ENCODE data around the gene GNG7.

Gene GNG7

GRCh38 chr19:2553510-2553909 lies 149.0 kb downstream of the GNG7 start:
- FAIRE-seq (no peak), DNase-seq (ENCODE audit: insufficient read length, low spot score) (no peak)
- TF ChIP-seq SPI1 (IDR thresholded peaks at IDR 0.05; ENCODE audit: low read depth, low read length) (no peak), PAX5 (IDR thresholded peaks at IDR 0.05; ENCODE audit: insufficient read depth, low read length, severe bottlenecking) (no peak), POU2F2 (IDR thresholded peaks at IDR 0.05; ENCODE audit: low read depth, low read length) (no peak), POLR2AphosphoS5 (IDR thresholded peaks at IDR 0.05; ENCODE audit: low read depth, low read length) (no peak), TAF1 (IDR thresholded peaks at IDR 0.05; ENCODE audit: low read depth, low read length) (no peak), POLR2A (IDR thresholded peaks at IDR 0.05; ENCODE audit: low read depth, low read length) (no peak)

GRCh38 chr19:2552859-2553258 lies 149.6 kb downstream of the GNG7 start:
- FAIRE-seq, result peak; percentile 90

GRCh38 chr19:2551864-2552185 lies 150.7 kb downstream of the GNG7 start:
- FAIRE-seq (no peak), DNase-seq (ENCODE audit: insufficient read length, low spot score) (no peak)
- no peak for TF ChIP-seq POLR2A (IDR thresholded peaks at IDR 0.05; ENCODE audit: low read depth, low read length)
- no peak for TF ChIP-seq POU2F2 (IDR thresholded peaks at IDR 0.05; ENCODE audit: low read depth, low read length)
- TF ChIP-seq PAX5 (IDR thresholded peaks at IDR 0.05; ENCODE audit: insufficient read depth, low read length, severe bottlenecking), result no peak
- TF ChIP-seq POLR2AphosphoS5 (IDR thresholded peaks at IDR 0.05; ENCODE audit: low read depth, low read length), result no peak
- TF ChIP-seq TAF1 (IDR thresholded peaks at IDR 0.05; ENCODE audit: low read depth, low read length), result no peak

More at GRCh38 chr19:2552859-2553258, 149.6 kb downstream of the GNG7 start:
- TF ChIP-seq POLR2AphosphoS5 (IDR thresholded peaks at IDR 0.05; ENCODE audit: low read depth, low read length) (no peak), SPI1 (IDR thresholded peaks at IDR 0.05; ENCODE audit: low read depth, low read length) (no peak), TAF1 (IDR thresholded peaks at IDR 0.05; ENCODE audit: low read depth, low read length) (no peak), PAX5 (IDR thresholded peaks at IDR 0.05; ENCODE audit: insufficient read depth, low read length, severe bottlenecking) (no peak), POLR2A (IDR thresholded peaks at IDR 0.05; ENCODE audit: low read depth, low read length) (no peak), POU2F2 (IDR thresholded peaks at IDR 0.05; ENCODE audit: low read depth, low read length) (no peak)
- DNase-seq (ENCODE audit: insufficient read length, low spot score), result peak; percentile 69

- DNase-seq (ENCODE audit: insufficient read length, low spot score) (no peak), FAIRE-seq (no peak)
- TF ChIP-seq POLR2A (IDR thresholded peaks at IDR 0.05; ENCODE audit: low read depth, low read length) (no peak), POU2F2 (IDR thresholded peaks at IDR 0.05; ENCODE audit: low read depth, low read length) (no peak), PAX5 (IDR thresholded peaks at IDR 0.05; ENCODE audit: insufficient read depth, low read length, severe bottlenecking) (no peak), SPI1 (IDR thresholded peaks at IDR 0.05; ENCODE audit: low read depth, low read length) (no peak), POLR2AphosphoS5 (IDR thresholded peaks at IDR 0.05; ENCODE audit: low read depth, low read length) (no peak), TAF1 (IDR thresholded peaks at IDR 0.05; ENCODE audit: low read depth, low read length) (no peak)
Measured at GRCh38 chr19:2551172-2551863, 151.2 kb downstream of the GNG7 start.

GRCh38 chr19:2550431-2551171 lies 151.9 kb downstream of the GNG7 start:
- TF ChIP-seq TAF1 (IDR thresholded peaks at IDR 0.05; ENCODE audit: low read depth, low read length), result no peak
- FAIRE-seq, result no peak
- no peak for DNase-seq (ENCODE audit: insufficient read length, low spot score)

GRCh38 chr19:2549701-2550191 lies 152.7 kb downstream of the GNG7 start:
- TF ChIP-seq PAX5 (IDR thresholded peaks at IDR 0.05; ENCODE audit: insufficient read depth, low read length, severe bottlenecking), result no peak
- TF ChIP-seq POLR2A (IDR thresholded peaks at IDR 0.05; ENCODE audit: low read depth, low read length), result no peak
- TF ChIP-seq POLR2AphosphoS5 (IDR thresholded peaks at IDR 0.05; ENCODE audit: low read depth, low read length), result no peak
- TF ChIP-seq SPI1 (IDR thresholded peaks at IDR 0.05; ENCODE audit: low read depth, low read length), result no peak
- TF ChIP-seq POU2F2 (IDR thresholded peaks at IDR 0.05; ENCODE audit: low read depth, low read length), result no peak
- TF ChIP-seq TAF1 (IDR thresholded peaks at IDR 0.05; ENCODE audit: low read depth, low read length), result no peak
- no peak for DNase-seq (ENCODE audit: insufficient read length, low spot score)
- peak; percentile 38 for FAIRE-seq

- no peak for TF ChIP-seq TAF1 (IDR thresholded peaks at IDR 0.05; ENCODE audit: low read depth, low read length)
- TF ChIP-seq SPI1 (IDR thresholded peaks at IDR 0.05; ENCODE audit: low read depth, low read length), result no peak
- no peak for TF ChIP-seq POU2F2 (IDR thresholded peaks at IDR 0.05; ENCODE audit: low read depth, low read length)
- TF ChIP-seq POLR2AphosphoS5 (IDR thresholded peaks at IDR 0.05; ENCODE audit: low read depth, low read length), result no peak
- TF ChIP-seq PAX5 (IDR thresholded peaks at IDR 0.05; ENCODE audit: insufficient read depth, low read length, severe bottlenecking), result no peak
- no peak for TF ChIP-seq POLR2A (IDR thresholded peaks at IDR 0.05; ENCODE audit: low read depth, low read length)
- FAIRE-seq (no peak), DNase-seq (ENCODE audit: insufficient read length, low spot score) (no peak)
Measured at GRCh38 chr19:2548966-2549365, 153.5 kb downstream of the GNG7 start.

GRCh38 chr19:2547721-2548120 lies 154.8 kb downstream of the GNG7 start:
- DNase-seq (ENCODE audit: insufficient read length, low spot score) (no peak), FAIRE-seq (no peak)
- TF ChIP-seq POLR2AphosphoS5 (IDR thresholded peaks at IDR 0.05; ENCODE audit: low read depth, low read length), result no peak
- TF ChIP-seq SPI1 (IDR thresholded peaks at IDR 0.05; ENCODE audit: low read depth, low read length), result no peak
- no peak for TF ChIP-seq TAF1 (IDR thresholded peaks at IDR 0.05; ENCODE audit: low read depth, low read length)
- no peak for TF ChIP-seq POU2F2 (IDR thresholded peaks at IDR 0.05; ENCODE audit: low read depth, low read length)
- TF ChIP-seq POLR2A (IDR thresholded peaks at IDR 0.05; ENCODE audit: low read depth, low read length), result no peak
- TF ChIP-seq PAX5 (IDR thresholded peaks at IDR 0.05; ENCODE audit: insufficient read depth, low read length, severe bottlenecking), result no peak

GRCh38 chr19:2547033-2547680 lies 155.3 kb downstream of the GNG7 start:
- DNase-seq (ENCODE audit: insufficient read length, low spot score) (no peak), FAIRE-seq (no peak)
- TF ChIP-seq PAX5 (IDR thresholded peaks at IDR 0.05; ENCODE audit: insufficient read depth, low read length, severe bottlenecking) (no peak), POLR2A (IDR thresholded peaks at IDR 0.05; ENCODE audit: low read depth, low read length) (no peak), POLR2AphosphoS5 (IDR thresholded peaks at IDR 0.05; ENCODE audit: low read depth, low read length) (no peak), TAF1 (IDR thresholded peaks at IDR 0.05; ENCODE audit: low read depth, low read length) (no peak), SPI1 (IDR thresholded peaks at IDR 0.05; ENCODE audit: low read depth, low read length) (no peak), POU2F2 (IDR thresholded peaks at IDR 0.05; ENCODE audit: low read depth, low read length) (no peak)

Measured in GM12891 (cell line).